Nephron progenitor cell (in vitro differentiated cells): ENCODE data around the gene RERE.
A peak's percentile ranks its signal among the peaks of the same experiment; 100 is the strongest.
"Not testable (repeated sequence)": the region's sequence is repeated elsewhere in the genome, so short reads cannot be mapped to it uniquely, and the experiment has no call there.

Source experiments
- DNase-seq: peaks from one replicate; pipeline ENCODE4 v3.0.0; 2021
- H3K27ac Mint-ChIP-seq: 2 replicates; pipeline ENCODE4 v1.8.0; 2021; ENCODE audit warnings: mild to moderate bottlenecking, moderate library complexity, mixed read lengths
- H3K27me3 Mint-ChIP-seq: 2 replicates; pipeline ENCODE4 v1.8.0; 2021; ENCODE audit warnings: mild to moderate bottlenecking, low read depth, mixed read lengths; ENCODE audit not compliant: poor library complexity
- H3K36me3 Mint-ChIP-seq: 2 replicates; pipeline ENCODE4 v1.8.0; 2021; ENCODE audit warnings: low read depth, mixed read lengths
- H3K4me1 Mint-ChIP-seq: 2 replicates; pipeline ENCODE4 v1.8.0; 2021; ENCODE audit warnings: mixed read lengths
- H3K4me3 Mint-ChIP-seq: 2 replicates; pipeline ENCODE4 v1.8.0; 2021; ENCODE audit warnings: mild to moderate bottlenecking, moderate library complexity, mixed read lengths
- H3K9me3 Mint-ChIP-seq: 2 replicates; pipeline ENCODE4 v1.8.0; 2021; ENCODE audit warnings: mild to moderate bottlenecking, moderate library complexity, mixed read lengths
- TF ChIP-seq, protein P1 (sequence below): fragments of 200-600 bp; sonication (generic); IDR thresholded peaks from 2 replicates; pipeline ENCODE4 v1.5.0; 2021; ENCODE audit warnings: antibody characterized with exemption

The RERE gene

DNA sequence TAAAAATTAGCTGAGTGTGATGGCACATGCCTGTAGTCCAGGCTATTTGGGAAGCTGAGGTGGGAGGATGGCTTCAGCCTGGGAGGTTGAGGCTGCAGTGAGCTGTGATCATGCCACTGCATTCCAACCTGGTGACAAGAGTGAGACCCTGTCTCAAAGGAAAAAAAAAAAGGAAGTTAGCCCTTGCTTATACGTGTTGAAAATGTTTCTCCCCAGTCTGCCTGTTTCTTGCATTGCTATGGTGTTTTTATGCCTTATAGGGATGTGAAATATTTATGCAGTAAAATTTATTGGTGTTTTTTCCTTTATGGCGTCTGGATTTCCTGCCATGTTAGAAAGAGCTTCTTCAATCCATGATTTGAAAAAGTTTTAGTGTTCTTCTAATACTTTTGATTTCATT lies 3.6 kb upstream of the RERE start:
- H3K4me3 Mint-ChIP-seq = no peak overlapping the region
- H3K4me1 Mint-ChIP-seq = peaks cover 62% of the 10 kb centered on the region
- TF ChIP-seq, protein P1, sequence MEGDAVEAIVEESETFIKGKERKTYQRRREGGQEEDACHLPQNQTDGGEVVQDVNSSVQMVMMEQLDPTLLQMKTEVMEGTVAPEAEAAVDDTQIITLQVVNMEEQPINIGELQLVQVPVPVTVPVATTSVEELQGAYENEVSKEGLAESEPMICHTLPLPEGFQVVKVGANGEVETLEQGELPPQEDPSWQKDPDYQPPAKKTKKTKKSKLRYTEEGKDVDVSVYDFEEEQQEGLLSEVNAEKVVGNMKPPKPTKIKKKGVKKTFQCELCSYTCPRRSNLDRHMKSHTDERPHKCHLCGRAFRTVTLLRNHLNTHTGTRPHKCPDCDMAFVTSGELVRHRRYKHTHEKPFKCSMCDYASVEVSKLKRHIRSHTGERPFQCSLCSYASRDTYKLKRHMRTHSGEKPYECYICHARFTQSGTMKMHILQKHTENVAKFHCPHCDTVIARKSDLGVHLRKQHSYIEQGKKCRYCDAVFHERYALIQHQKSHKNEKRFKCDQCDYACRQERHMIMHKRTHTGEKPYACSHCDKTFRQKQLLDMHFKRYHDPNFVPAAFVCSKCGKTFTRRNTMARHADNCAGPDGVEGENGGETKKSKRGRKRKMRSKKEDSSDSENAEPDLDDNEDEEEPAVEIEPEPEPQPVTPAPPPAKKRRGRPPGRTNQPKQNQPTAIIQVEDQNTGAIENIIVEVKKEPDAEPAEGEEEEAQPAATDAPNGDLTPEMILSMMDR = no peak
- H3K36me3 Mint-ChIP-seq = no peaks in the 10 kb centered on the region
- H3K9me3 Mint-ChIP-seq = no peaks in the 10 kb centered on the region
- peak overlapping the region; percentile 68 for H3K27ac Mint-ChIP-seq
- no peak for DNase-seq
- peaks cover 7% of the 10 kb centered on the region for H3K27me3 Mint-ChIP-seq

DNA sequence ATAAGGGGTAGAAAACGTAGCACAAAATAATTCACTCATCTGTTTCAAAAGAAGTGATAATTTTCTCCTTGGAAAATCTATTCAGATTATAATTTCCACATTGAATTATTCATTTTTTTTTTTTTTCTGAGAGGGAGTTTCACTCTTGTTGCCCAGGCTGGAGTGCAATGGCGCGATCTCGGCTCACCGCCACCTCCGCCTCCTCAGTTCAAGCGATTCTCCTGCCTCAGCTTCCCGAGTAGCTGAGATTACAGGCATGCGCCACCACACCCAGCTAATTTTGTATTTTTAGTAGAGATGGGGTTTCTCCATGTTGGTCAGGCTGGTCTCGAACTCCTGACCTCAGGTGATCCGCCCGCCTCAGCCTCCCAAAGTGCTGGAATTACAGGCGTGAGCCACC lies 1.3 kb upstream of the RERE start:
- not testable (repeated sequence) for H3K27me3 Mint-ChIP-seq, H3K9me3 Mint-ChIP-seq, H3K36me3 Mint-ChIP-seq, DNase-seq
- peak overlapping the region; percentile 92 for H3K4me3 Mint-ChIP-seq
- peak overlapping the region; percentile 97 for H3K27ac Mint-ChIP-seq
- peaks cover 72% of the 10 kb centered on the region for H3K4me1 Mint-ChIP-seq

DNA sequence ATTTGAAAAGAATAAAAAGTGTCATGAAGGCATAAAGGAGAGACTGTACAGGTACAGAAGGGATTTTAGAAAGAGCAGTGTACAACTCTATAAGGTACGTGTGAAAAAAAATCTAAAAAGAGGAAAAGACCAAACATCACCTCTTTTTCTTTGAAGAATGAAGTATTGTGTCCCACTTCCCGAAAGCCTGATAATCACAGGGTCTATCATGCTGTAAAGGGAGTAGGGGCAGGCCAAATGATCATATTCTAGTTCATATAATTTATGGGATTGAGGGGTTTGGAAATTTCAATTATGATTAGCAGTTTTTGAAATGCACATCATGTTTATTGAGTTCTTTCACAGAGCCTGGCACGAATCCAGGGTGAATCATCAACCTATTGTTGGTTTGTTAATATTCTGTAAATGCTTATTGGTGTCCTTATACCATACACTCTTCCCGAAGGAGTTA lies 910 bp upstream of the RERE start:
- peak overlapping the region; percentile 97 for H3K27ac Mint-ChIP-seq
- peaks cover 3% of the 10 kb centered on the region for H3K27me3 Mint-ChIP-seq
- peaks cover 70% of the 10 kb centered on the region for H3K4me1 Mint-ChIP-seq
- TF ChIP-seq, protein P1 = no peak
- H3K4me3 Mint-ChIP-seq = peak overlapping the region; percentile 92
- DNase-seq = no peak
- H3K36me3 Mint-ChIP-seq = no peaks in the 10 kb centered on the region
- no peaks in the 10 kb centered on the region for H3K9me3 Mint-ChIP-seq

DNA sequence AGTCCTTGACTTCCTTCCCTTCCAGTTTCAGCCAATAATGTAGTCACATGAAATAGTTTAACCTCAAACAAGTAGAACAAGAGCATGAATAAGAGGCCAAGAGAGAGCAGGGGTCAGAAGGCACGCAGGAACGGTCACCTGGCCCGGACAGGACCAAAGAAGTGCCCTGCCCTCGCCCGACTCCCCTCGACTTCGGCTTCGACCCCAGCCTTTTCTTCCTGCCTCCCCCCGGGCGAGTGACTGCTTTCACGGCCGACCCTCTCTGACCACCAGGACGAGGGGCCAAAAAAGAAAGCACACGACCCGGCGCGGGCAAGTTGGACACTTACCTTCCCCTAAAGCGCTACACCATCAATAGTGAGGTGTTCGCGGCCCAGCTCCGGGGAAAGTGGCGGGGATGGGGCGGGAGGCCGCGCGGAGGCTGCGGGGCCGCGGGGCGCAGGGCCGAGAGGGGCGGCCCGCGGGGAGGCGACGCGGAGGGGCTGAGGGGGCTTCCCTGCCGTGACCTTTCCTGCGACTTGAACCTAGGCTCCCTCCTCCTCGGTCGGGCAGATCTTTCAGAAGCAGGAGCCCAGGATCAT lies 519 bp downstream of the RERE start:
- TF ChIP-seq, protein P1 = no peak
- peak overlapping the region; percentile 99 for H3K27ac Mint-ChIP-seq
- H3K9me3 Mint-ChIP-seq = no peaks in the 10 kb centered on the region
- peaks cover 63% of the 10 kb centered on the region for H3K4me1 Mint-ChIP-seq
- peak; percentile 41 for DNase-seq
- H3K27me3 Mint-ChIP-seq = peaks cover 3% of the 10 kb centered on the region
- H3K4me3 Mint-ChIP-seq = peak overlapping the region; percentile 98
- no peaks in the 10 kb centered on the region for H3K36me3 Mint-ChIP-seq

DNA sequence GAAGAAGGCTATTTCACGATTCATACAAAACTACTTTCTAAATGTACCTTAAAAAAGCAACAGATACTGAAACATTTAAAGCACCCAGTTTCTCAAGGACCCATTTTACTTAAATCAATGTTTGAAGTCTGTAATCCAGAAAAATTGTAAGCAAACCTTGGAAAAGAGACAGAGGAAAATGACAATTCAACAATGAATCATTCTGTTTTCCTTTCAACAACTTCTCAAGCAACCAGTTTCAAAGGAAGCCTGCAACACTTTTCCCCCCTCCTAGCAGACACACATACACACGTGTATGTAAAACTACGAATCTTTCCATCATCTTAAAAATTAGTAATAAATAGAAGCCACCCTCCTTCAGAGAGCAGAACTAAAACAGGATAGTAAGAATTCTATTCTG lies 1.2 kb downstream of the RERE start:
- Mint-ChIP-seq H3K4me1 (peaks cover 56% of the 10 kb centered on the region), H3K9me3 (no peaks in the 10 kb centered on the region), H3K36me3 (no peaks in the 10 kb centered on the region), H3K27me3 (peaks cover 3% of the 10 kb centered on the region), H3K27ac (peak overlapping the region; percentile 97), H3K4me3 (peak overlapping the region; percentile 98)
- no peak for DNase-seq
- TF ChIP-seq, protein P1 = no peak

DNA sequence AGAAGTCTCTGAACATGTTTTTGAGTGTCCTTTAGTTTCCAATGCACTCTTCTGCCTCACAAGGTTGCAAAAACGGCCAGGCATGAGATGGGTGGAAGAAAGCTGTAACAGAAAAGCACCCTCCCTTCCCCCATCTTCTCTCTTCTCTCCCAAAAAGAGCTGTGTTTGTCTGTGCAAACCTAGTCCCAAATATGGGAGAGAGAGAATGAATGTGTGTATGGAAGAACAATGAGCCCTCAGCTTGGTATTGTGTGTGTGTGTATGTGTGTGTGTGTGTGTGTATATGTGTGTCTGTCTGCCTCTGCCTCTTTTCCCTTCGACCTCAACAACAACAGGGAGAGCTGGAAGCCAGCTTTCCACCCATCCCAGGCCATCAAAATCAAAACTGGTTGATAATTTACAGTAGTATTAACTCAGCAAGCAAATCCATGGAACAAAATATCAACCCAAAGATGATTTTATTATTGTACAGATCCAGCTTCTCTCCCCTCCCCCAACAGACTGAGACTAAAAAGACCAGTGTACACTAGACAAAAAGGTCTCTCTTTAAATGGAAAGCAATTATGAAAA lies 1.8 kb downstream of the RERE start:
- H3K27ac Mint-ChIP-seq = peak overlapping the region; percentile 97
- TF ChIP-seq, protein P1 = no peak
- DNase-seq = no peak
- peaks cover 50% of the 10 kb centered on the region for H3K4me1 Mint-ChIP-seq
- peaks cover 3% of the 10 kb centered on the region for H3K27me3 Mint-ChIP-seq
- no peaks in the 10 kb centered on the region for H3K36me3 Mint-ChIP-seq
- H3K9me3 Mint-ChIP-seq = no peaks in the 10 kb centered on the region
- H3K4me3 Mint-ChIP-seq = peak overlapping the region; percentile 98
